Measurements from ENCODE around the gene UVRAG.

GRCh38 chr11:76094740-76095139, 279.7 kb downstream of the UVRAG start:
- TF ChIP-seq CTCF (IDR thresholded peaks at IDR 0.05) (no peak), POLR2A (IDR thresholded peaks at IDR 0.05) (no peak), POLR2AphosphoS5 (IDR thresholded peaks at IDR 0.05) (no peak), EP300 (IDR thresholded peaks at IDR 0.05) (no peak)

All from upper lobe of left lung (tissue), 4 donors.